Smooth muscle cell (in vitro differentiated cells): ENCODE measurements around the gene KCNIP4. TPM values are rescaled to one million over a fixed set of nuclear protein-coding genes. Genes with fewer than 3 reads are reported as not detected.

ENCODE experiments used
- DNase-seq: peaks from one replicate; lab custom pipeline; 2025; ENCODE audit not compliant: unreplicated experiment; lab: John Stamatoyannopoulos, UW
- H2AFZ ChIP-seq: fragments of 200-600 bp; sonication (generic); 2 replicates; pipeline ENCODE4 v1.6.0; 2016; ENCODE audit warnings: antibody characterized with exemption, low read depth, mild to moderate bottlenecking
- H3F3A ChIP-seq: fragments of 200-600 bp; sonication (generic); 2 replicates; pipeline ENCODE4 v1.6.0; 2017; ENCODE audit warnings: antibody characterized with exemption, low read depth
- H3K27ac ChIP-seq: fragments of 200-600 bp; sonication (generic); 2 replicates; pipeline ENCODE4 v1.5.1; 2016; ENCODE audit warnings: low read depth, mild to moderate bottlenecking
- H3K27me3 ChIP-seq: fragments of 200-600 bp; sonication (generic); 2 replicates; pipeline ENCODE4 v1.6.1; 2016; ENCODE audit warnings: low read depth, mild to moderate bottlenecking
- H3K36me3 ChIP-seq: fragments of 200-600 bp; sonication (generic); 2 replicates; pipeline ENCODE4 v1.5.1; 2016; ENCODE audit warnings: low read depth
- H3K4me1 ChIP-seq: fragments of 200-600 bp; sonication (generic); 2 replicates; pipeline ENCODE4 v1.5.1; 2016; ENCODE audit warnings: low read depth
- H3K4me2 ChIP-seq: fragments of 200-600 bp; sonication (generic); 2 replicates; pipeline ENCODE4 v1.6.0; 2016; ENCODE audit warnings: mild to moderate bottlenecking
- H3K4me3 ChIP-seq: fragments of 200-600 bp; sonication (generic); 2 replicates; pipeline ENCODE4 v1.5.1; 2016; ENCODE audit warnings: mild to moderate bottlenecking
- H3K79me2 ChIP-seq: fragments of 200-600 bp; sonication (generic); 2 replicates; pipeline ENCODE4 v1.6.0; 2016; ENCODE audit warnings: low read depth, mild to moderate bottlenecking
- H3K9ac ChIP-seq: fragments of 200-600 bp; sonication (generic); 2 replicates; pipeline ENCODE4 v1.6.0; 2016; ENCODE audit warnings: low read depth
- H3K9me3 ChIP-seq: fragments of 200-600 bp; sonication (generic); replicated peaks from 2 replicates; pipeline ENCODE4 v1.5.1; 2016; ENCODE audit warnings: low read depth
- H4K20me1 ChIP-seq: fragments of 200-600 bp; sonication (generic); 2 replicates; pipeline ENCODE4 v1.6.0; 2016; ENCODE audit warnings: low read depth
- WGBS: methylation state at CpG from one replicate; pipeline ENCODE4 v1.1.7; 2016; ENCODE audit warnings: low lambda C conversion rate; 5-methylcytosine and 5-hydroxymethylcytosine counted together
- polyA plus RNA-seq: library from polyadenylated mRNA; unstranded; fragments of >200 nt; fragmentation: Nextera tagmentation; extraction: Ambion mirVana; gene quantifications from 2 replicates; pipeline ENCODE4 v1.2.1, GENCODE V29; 2016
- total RNA-seq: library from RNA; depleted of rRNA; stranded (reverse); fragments of >200 nt; gene quantifications from 2 replicates; pipeline ENCODE4 v1.2.3, GENCODE V29; 2014
- TF ChIP-seq, protein P1 (sequence below): fragments of 200-600 bp; sonication (generic); IDR thresholded peaks from 2 replicates; pipeline ENCODE4 v1.5.1; 2017; ENCODE audit warnings: borderline replicate concordance, mild to moderate bottlenecking, antibody characterized with exemption; ENCODE audit not compliant: insufficient read depth, poor library complexity, severe bottlenecking

KCNIP4 gene
- total and polyA plus RNA-seq, 2 experiments from 2014 or later, result 0.07 TPM; not detected in 1

DNA sequence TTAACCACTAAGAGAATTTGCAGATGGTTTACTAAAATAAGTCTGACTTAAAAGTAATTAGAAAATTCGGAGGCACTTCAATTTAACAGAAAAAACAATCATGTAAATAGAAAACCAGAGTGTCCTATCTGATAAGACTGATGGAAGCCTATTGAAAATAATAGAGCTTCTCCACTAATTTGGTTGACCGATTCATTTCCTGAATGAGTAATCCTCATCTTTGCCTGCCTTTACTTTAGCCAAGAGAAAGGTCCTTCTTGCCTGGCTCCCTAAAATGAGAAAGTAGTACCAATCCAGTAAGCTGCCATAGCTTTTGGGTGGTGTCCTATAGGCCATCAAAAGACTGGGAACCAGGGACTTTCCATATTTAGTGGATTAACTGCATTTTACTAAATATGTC is 48.4 kb downstream of the KCNIP4 start:
- no peaks in the 10 kb centered on the region for H3K9me3 ChIP-seq
- H3K36me3 ChIP-seq, result no peaks in the 10 kb centered on the region
- no peaks in the 10 kb centered on the region for H3F3A ChIP-seq
- no peaks in the 10 kb centered on the region for H3K27me3 ChIP-seq
- H2AFZ ChIP-seq, result no peak overlapping the region
- H3K4me2 ChIP-seq, result no peak overlapping the region
- H3K4me1 ChIP-seq, result no peaks in the 10 kb centered on the region
- DNase-seq, result no peak
- H3K79me2 ChIP-seq, result no peaks in the 10 kb centered on the region
- no peak overlapping the region for H3K27ac ChIP-seq
- 81% methylated on average over 2 of the region's 2 CpGs for WGBS
- H3K9ac ChIP-seq, result no peak overlapping the region
- H3K4me3 ChIP-seq, result no peak overlapping the region
- TF ChIP-seq, protein P1, sequence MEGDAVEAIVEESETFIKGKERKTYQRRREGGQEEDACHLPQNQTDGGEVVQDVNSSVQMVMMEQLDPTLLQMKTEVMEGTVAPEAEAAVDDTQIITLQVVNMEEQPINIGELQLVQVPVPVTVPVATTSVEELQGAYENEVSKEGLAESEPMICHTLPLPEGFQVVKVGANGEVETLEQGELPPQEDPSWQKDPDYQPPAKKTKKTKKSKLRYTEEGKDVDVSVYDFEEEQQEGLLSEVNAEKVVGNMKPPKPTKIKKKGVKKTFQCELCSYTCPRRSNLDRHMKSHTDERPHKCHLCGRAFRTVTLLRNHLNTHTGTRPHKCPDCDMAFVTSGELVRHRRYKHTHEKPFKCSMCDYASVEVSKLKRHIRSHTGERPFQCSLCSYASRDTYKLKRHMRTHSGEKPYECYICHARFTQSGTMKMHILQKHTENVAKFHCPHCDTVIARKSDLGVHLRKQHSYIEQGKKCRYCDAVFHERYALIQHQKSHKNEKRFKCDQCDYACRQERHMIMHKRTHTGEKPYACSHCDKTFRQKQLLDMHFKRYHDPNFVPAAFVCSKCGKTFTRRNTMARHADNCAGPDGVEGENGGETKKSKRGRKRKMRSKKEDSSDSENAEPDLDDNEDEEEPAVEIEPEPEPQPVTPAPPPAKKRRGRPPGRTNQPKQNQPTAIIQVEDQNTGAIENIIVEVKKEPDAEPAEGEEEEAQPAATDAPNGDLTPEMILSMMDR, result no peak
- no peaks in the 10 kb centered on the region for H4K20me1 ChIP-seq

DNA sequence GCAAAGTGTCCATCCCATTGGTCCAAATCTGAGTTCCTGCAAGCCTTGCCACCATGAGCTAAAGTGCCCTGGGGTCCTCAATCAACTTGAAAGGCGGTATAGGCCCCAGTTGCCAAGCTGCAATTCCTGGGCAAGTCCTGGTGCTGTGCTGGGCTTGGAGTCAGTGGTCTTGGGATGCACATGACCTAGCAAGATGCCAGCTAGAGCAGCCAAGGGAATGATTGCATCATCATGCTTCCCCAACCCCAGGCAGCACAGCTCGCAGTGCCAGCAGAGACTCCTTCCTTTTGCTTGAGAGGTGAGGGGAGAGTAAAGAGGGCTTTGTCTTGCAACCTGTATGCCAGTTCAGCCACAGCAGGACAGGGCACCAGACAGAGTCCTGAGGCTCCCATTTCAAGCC is 50.5 kb downstream of the KCNIP4 start:
- Histone ChIP-seq H3K36me3 (no peaks in the 10 kb centered on the region), H3K9me3 (no peaks in the 10 kb centered on the region), H3K27ac (no peak overlapping the region), H3K27me3 (no peaks in the 10 kb centered on the region), H3K9ac (no peak overlapping the region), H3K4me1 (no peaks in the 10 kb centered on the region), H3K79me2 (no peaks in the 10 kb centered on the region), H4K20me1 (no peaks in the 10 kb centered on the region), H2AFZ (no peak overlapping the region), H3K4me3 (no peak overlapping the region), H3F3A (no peaks in the 10 kb centered on the region), H3K4me2 (no peak overlapping the region)
- DNase-seq, result no peak
- TF ChIP-seq, protein P1, result no peak
- 83% methylated on average over 2 of the region's 2 CpGs for WGBS

DNA sequence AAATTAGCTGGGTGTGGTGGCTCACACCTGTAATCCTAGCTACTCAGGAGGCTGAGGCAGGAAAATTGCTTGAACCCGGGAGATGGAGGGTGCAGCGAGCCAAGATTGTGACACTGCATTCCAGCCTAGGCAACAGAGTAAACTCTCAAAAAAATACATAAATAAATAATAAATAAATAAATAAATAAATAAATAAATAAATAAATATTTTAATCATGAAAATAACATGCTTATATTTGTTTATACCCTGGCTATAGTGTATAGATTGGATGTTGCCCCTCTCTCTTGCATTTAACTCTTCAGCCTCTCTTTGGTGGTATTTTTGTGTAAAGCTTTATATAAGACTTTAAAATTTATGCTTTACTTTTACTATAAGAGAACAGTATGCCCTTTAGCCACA is 51.8 kb downstream of the KCNIP4 start:
- no peaks in the 10 kb centered on the region for H3K36me3 ChIP-seq
- 93% methylated on average over 2 of the region's 2 CpGs for WGBS

DNA sequence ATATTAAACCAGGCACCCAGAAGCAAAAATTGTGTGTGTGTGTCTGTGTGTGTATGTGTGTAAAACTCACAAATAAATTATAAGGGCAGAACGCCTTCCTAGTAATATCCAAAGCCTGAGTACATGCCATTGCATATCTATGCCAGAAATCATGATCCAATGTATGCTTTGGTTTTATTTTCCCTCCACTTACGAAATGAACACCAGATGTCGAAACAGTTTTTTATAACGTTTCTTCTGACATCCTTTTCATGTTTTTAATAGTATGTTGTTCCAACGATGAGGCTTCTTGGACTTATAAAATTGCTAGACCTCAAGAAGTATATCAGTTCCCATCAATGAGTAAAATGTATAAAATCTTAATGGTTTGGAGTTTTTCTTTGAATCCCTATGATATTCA is 55.4 kb downstream of the KCNIP4 start:
- Histone ChIP-seq H3K4me2 (no peak overlapping the region), H3K79me2 (no peaks in the 10 kb centered on the region), H4K20me1 (no peaks in the 10 kb centered on the region), H2AFZ (no peak overlapping the region), H3K27ac (no peak overlapping the region), H3K27me3 (no peaks in the 10 kb centered on the region), H3K9me3 (no peaks in the 10 kb centered on the region), H3K4me3 (no peak overlapping the region), H3K36me3 (no peaks in the 10 kb centered on the region), H3K9ac (no peak overlapping the region), H3F3A (no peaks in the 10 kb centered on the region), H3K4me1 (no peaks in the 10 kb centered on the region)
- 85% methylated on average over 5 of the region's 5 CpGs for WGBS
- TF ChIP-seq, protein P1, result no peak
- DNase-seq, result no peak

More for the DNA sequence above, 51.8 kb downstream of the KCNIP4 start:
- no peak for DNase-seq
- Histone ChIP-seq H3K9ac (no peak overlapping the region), H3F3A (no peaks in the 10 kb centered on the region), H3K4me1 (no peaks in the 10 kb centered on the region), H3K4me3 (no peak overlapping the region), H4K20me1 (no peaks in the 10 kb centered on the region), H2AFZ (no peak overlapping the region), H3K27me3 (no peaks in the 10 kb centered on the region), H3K9me3 (no peaks in the 10 kb centered on the region), H3K27ac (no peak overlapping the region), H3K4me2 (no peak overlapping the region), H3K79me2 (no peaks in the 10 kb centered on the region)
- TF ChIP-seq, protein P1, result no peak
